Thyroid gland (tissue), 4 donors: ENCODE data around the gene CSMD2. TPM values are rescaled to one million over a fixed set of nuclear protein-coding genes. Genes with fewer than 3 reads are reported as not detected.

Experiments
- DNase-seq, 2 donors: peaks; one replicate each; pipeline ENCODE4 v3.0.0-alpha.2; 2019
- H3K27ac ChIP-seq, 3 donors: fragments of 200-600 bp; sonication (generic); 1 replicate in 2 of 3; 2 replicates in 1 of 3; pipeline ENCODE4 v1.5.1; 2016 to 2019; ENCODE audit warnings: mild to moderate bottlenecking in 1 of 3, moderate library complexity in 1 of 3
- H3K27me3 ChIP-seq: fragments of 200-600 bp; sonication (generic); one replicate; pipeline ENCODE4 v1.5.1; 2019
- H3K36me3 ChIP-seq, 2 donors: fragments of 200-600 bp; sonication (generic); one replicate each; pipeline ENCODE4 v1.5.1; 2016 to 2019
- H3K4me1 ChIP-seq, 2 donors: fragments of 200-600 bp; sonication (generic); one replicate each; pipeline ENCODE4 v1.5.1; 2017 to 2019
- H3K4me3 ChIP-seq, 3 donors: fragments of 200-600 bp; sonication (generic); replicated peaks in 1 of 3; 1 replicate in 2 of 3; 2 replicates in 1 of 3; pipeline ENCODE4 v1.5.1; 2016; ENCODE audit warnings: mild to moderate bottlenecking in 1 of 3
- H3K9me3 ChIP-seq: fragments of 200-600 bp; sonication (generic); one replicate; pipeline ENCODE4 v1.5.1; 2017
- CTCF ChIP-seq, 6 experiments: fragments of 200-600 bp in 3 of 6; fragments of 450-650 bp in 3 of 6; sonication (generic) in 3 of 6; IDR thresholded peaks; one replicate each; pipeline ENCODE4 v1.5.1; 2016 to 2019; ENCODE audit warnings: antibody characterized with exemption in 6 of 6, mild to moderate bottlenecking in 2 of 6, inconsistent platforms in 1 of 6, moderate library complexity in 1 of 6
- POLR2A ChIP-seq, 2 donors: fragments of 450-650 bp; IDR thresholded peaks; one replicate each; pipeline ENCODE4 v1.6.1; 2017; ENCODE audit warnings: antibody characterized with exemption in 2 of 2, mild to moderate bottlenecking in 2 of 2, moderate library complexity in 1 of 2
- WGBS, 2 donors: methylation state at CpG; one replicate each; pipeline ENCODE4 v1.1.5; 2017; 5-methylcytosine and 5-hydroxymethylcytosine counted together
- intact Hi-C: fragments of 100-400 bp; cut with DNase I; formaldehyde crosslinking; loops from one replicate; pipeline ENCODE4 v1.15.1; 2023
- total RNA-seq, 4 donors: library from RNA; depleted of rRNA; stranded (reverse); fragments of >200 nt; gene quantifications; one replicate each; pipeline ENCODE4 v1.2.3, GENCODE V29; 2016

Gene CSMD2
- total RNA-seq, 4 donors from 2014 or later = 0.10 to 0.45 (median 0.13) TPM; not detected in 1

- no peak for DNase-seq
- 83 to 95% methylated on average over 1 of the region's 1 CpG for WGBS, 2 donors
- no peaks in the 10 kb centered on the region for H3K4me1 ChIP-seq
- H3K9me3 ChIP-seq = no peaks in the 10 kb centered on the region
- H3K27ac ChIP-seq = no peak overlapping the region
- H3K36me3 ChIP-seq = no peaks in the 10 kb centered on the region
- no peak for TF ChIP-seq CTCF (IDR thresholded peaks at IDR 0.05)
- no peak for TF ChIP-seq POLR2A (IDR thresholded peaks at IDR 0.05)
- intact Hi-C loops = no loop called here
- no peak overlapping the region for H3K4me3 ChIP-seq
- H3K27me3 ChIP-seq = no peaks in the 10 kb centered on the region
Observed at GRCh38 chr1:33849211-33849610, 315.8 kb downstream of the CSMD2 start.

- no peak for DNase-seq
- Histone ChIP-seq H3K27me3 (no peaks in the 10 kb centered on the region), H3K27ac (no peak overlapping the region), H3K4me1 (no peaks in the 10 kb centered on the region), H3K4me3 (no peak overlapping the region), H3K36me3 (no peaks in the 10 kb centered on the region), H3K9me3 (no peaks in the 10 kb centered on the region)
- TF ChIP-seq POLR2A (IDR thresholded peaks at IDR 0.05) = no peak
- no peak for TF ChIP-seq CTCF (IDR thresholded peaks at IDR 0.05)
- intact Hi-C loops = no loop called here
- WGBS, 2 donors = 60 to 70% methylated on average over 4 of the region's 4 CpGs
Observed at GRCh38 chr1:33848205-33848937, 316.7 kb downstream of the CSMD2 start.

GRCh38 chr1:33846861-33847260 lies 318.2 kb downstream of the CSMD2 start:
- WGBS, 2 donors = 88 to 89% methylated on average over 5 to 8 of the region's 8 CpGs
- intact Hi-C loops = no loop called here
- no peaks in the 10 kb centered on the region for H3K4me1 ChIP-seq
- no peak for DNase-seq
- no peak for TF ChIP-seq CTCF (IDR thresholded peaks at IDR 0.05)
- no peak for TF ChIP-seq POLR2A (IDR thresholded peaks at IDR 0.05)
- H3K9me3 ChIP-seq = no peaks in the 10 kb centered on the region
- no peaks in the 10 kb centered on the region for H3K27me3 ChIP-seq
- no peak overlapping the region for H3K4me3 ChIP-seq
- H3K36me3 ChIP-seq = no peaks in the 10 kb centered on the region
- H3K27ac ChIP-seq = no peak overlapping the region

GRCh38 chr1:33844166-33844565 lies 320.9 kb downstream of the CSMD2 start:
- no peaks in the 10 kb centered on the region for H3K27me3 ChIP-seq
- no peaks in the 10 kb centered on the region for H3K9me3 ChIP-seq
- H3K4me3 ChIP-seq = no peak overlapping the region
- 71 to 76% methylated on average over 4 to 5 of the region's 5 CpGs for WGBS, 2 donors
- H3K4me1 ChIP-seq = no peaks in the 10 kb centered on the region
- intact Hi-C loops = no loop called here
- no peaks in the 10 kb centered on the region for H3K36me3 ChIP-seq
- no peak overlapping the region for H3K27ac ChIP-seq
- no peak for DNase-seq
- no peak for TF ChIP-seq CTCF (IDR thresholded peaks at IDR 0.05)
- no peak for TF ChIP-seq POLR2A (IDR thresholded peaks at IDR 0.05)

GRCh38 chr1:33842348-33842747 lies 322.7 kb downstream of the CSMD2 start:
- H3K4me3 ChIP-seq = no peak overlapping the region
- WGBS, 2 donors = 90 to 91% methylated on average over 5 of the region's 5 CpGs
- no peak overlapping the region for H3K27ac ChIP-seq
- DNase-seq = no peak
- H3K4me1 ChIP-seq = no peaks in the 10 kb centered on the region
- no peak for TF ChIP-seq CTCF (IDR thresholded peaks at IDR 0.05)
- TF ChIP-seq POLR2A (IDR thresholded peaks at IDR 0.05) = no peak
- intact Hi-C loops = no loop called here
- H3K27me3 ChIP-seq = no peaks in the 10 kb centered on the region
- no peaks in the 10 kb centered on the region for H3K9me3 ChIP-seq
- no peaks in the 10 kb centered on the region for H3K36me3 ChIP-seq
